WTC11 (cell line): ENCODE data around the gene STK38L. TPM values are rescaled to one million over a fixed set of nuclear protein-coding genes. Genes with fewer than 3 reads are reported as not detected.

Experiments
- ATAC-seq: fragments of 200-7000 bp; cut with Tn5 transposase; 2 replicates; pipeline ENCODE4 v1.10.0; 2021; ENCODE audit warnings: mild to moderate bottlenecking, moderate library complexity
- CTCF ChIA-PET: fragments of 300-600 bp; sonication (Branson Sonifier 250); formaldehyde crosslinking; loops from one replicate; lab custom pipeline; 2021; ENCODE audit warnings: antibody characterized with exemption; lab: Charles Lee
- POLR2A ChIA-PET: fragments of 350-600 bp; sonication (Branson Sonifier 250); formaldehyde crosslinking; loops from one replicate; lab custom pipeline; 2021; ENCODE audit warnings: antibody characterized with exemption; lab: Charles Lee
- DNase-seq: peaks from one replicate; pipeline ENCODE4 v3.0.0; 2021; ENCODE audit warnings: low spot score
- H3K27ac Mint-ChIP-seq: 2 replicates; pipeline ENCODE4 v1.8.0; 2021; ENCODE audit warnings: mixed read lengths
- H3K27me3 Mint-ChIP-seq: 2 replicates; pipeline ENCODE4 v1.8.0; 2021; ENCODE audit warnings: low read depth, mild to moderate bottlenecking, moderate library complexity, mixed read lengths
- H3K36me3 Mint-ChIP-seq: 2 replicates; pipeline ENCODE4 v1.8.0; 2021; ENCODE audit warnings: mixed read lengths
- H3K4me1 Mint-ChIP-seq: 2 replicates; pipeline ENCODE4 v1.8.0; 2022; ENCODE audit warnings: mixed read lengths
- H3K4me3 Mint-ChIP-seq: 2 replicates; pipeline ENCODE4 v1.8.0; 2021; ENCODE audit warnings: mild to moderate bottlenecking, moderate library complexity, mixed read lengths
- H3K9me3 Mint-ChIP-seq: 2 replicates; pipeline ENCODE4 v1.8.0; 2021; ENCODE audit warnings: mixed read lengths
- CTCF ChIP-seq: fragments of 200-600 bp; IDR thresholded peaks from 2 replicates; pipeline ENCODE4 v1.8.0; 2022; ENCODE audit warnings: antibody characterized with exemption
- ELF4 ChIP-seq: sonication (generic); formaldehyde crosslinking; IDR thresholded peaks from 2 replicates; pipeline ENCODE4 v1.8.1; 2022; ENCODE audit warnings: low read depth, mild to moderate bottlenecking, moderate library complexity, missing genetic modification reagents
- FOXP1 ChIP-seq: sonication (generic); formaldehyde crosslinking; IDR thresholded peaks from 2 replicates; pipeline ENCODE4 v1.8.0; 2022; ENCODE audit warnings: missing genetic modification reagents, mild to moderate bottlenecking, moderate library complexity, borderline replicate concordance
- GABPB1 ChIP-seq: sonication (generic); formaldehyde crosslinking; IDR thresholded peaks from 2 replicates; pipeline ENCODE4 v1.8.1; 2023; ENCODE audit warnings: mild to moderate bottlenecking, missing genetic modification reagents
- HMGXB4 ChIP-seq: sonication (generic); formaldehyde crosslinking; IDR thresholded peaks from 2 replicates; pipeline ENCODE4 v1.8.1; 2023; ENCODE audit warnings: mild to moderate bottlenecking, moderate library complexity, missing genetic modification reagents
- JAZF1 ChIP-seq: fragments of 250-450 bp; sonication (Bioruptor Pico); IDR thresholded peaks from 2 replicates; pipeline ENCODE4 v1.9.0; 2021; ENCODE audit warnings: moderate library complexity, mild to moderate bottlenecking, inconsistent platforms
- PRDM15 ChIP-seq: sonication (generic); formaldehyde crosslinking; IDR thresholded peaks from 2 replicates; pipeline ENCODE4 v1.8.0; 2022; ENCODE audit warnings: missing genetic modification reagents
- PREB ChIP-seq: sonication (generic); formaldehyde crosslinking; IDR thresholded peaks from 2 replicates; pipeline ENCODE4 v1.8.1; 2022; ENCODE audit warnings: mild to moderate bottlenecking, missing genetic modification reagents, moderate library complexity, borderline replicate concordance
- ZNF232 ChIP-seq: sonication (generic); formaldehyde crosslinking; IDR thresholded peaks from 2 replicates; pipeline ENCODE4 v1.8.0; 2022; ENCODE audit warnings: mild to moderate bottlenecking, missing genetic modification reagents
- ZNF396 ChIP-seq: fragments of 250-450 bp; sonication (Bioruptor Pico); IDR thresholded peaks from 2 replicates; pipeline ENCODE4 v1.8.0; 2021; ENCODE audit warnings: mild to moderate bottlenecking, moderate library complexity, borderline replicate concordance
- ZNF532 ChIP-seq: fragments of 250-450 bp; sonication (Bioruptor Pico); IDR thresholded peaks from 2 replicates; pipeline ENCODE4 v1.9.0; 2021; ENCODE audit warnings: mild to moderate bottlenecking, borderline replicate concordance
- ZNF671 ChIP-seq: fragments of 250-450 bp; sonication (Bioruptor Pico); IDR thresholded peaks from 2 replicates; pipeline ENCODE4 v1.8.0; 2021; ENCODE audit warnings: mild to moderate bottlenecking
- total RNA-seq: library from RNA; stranded (reverse); gene quantifications from 3 replicates; pipeline ENCODE4 v1.2.3, GENCODE V29; 2021

The STK38L gene
- total RNA-seq, 1 experiment from 2014 or later: 47.2 TPM

- TF ChIP-seq PRDM15 (CRISPR knock-in tag): no peak
Observed at GRCh38 chr12:27292718-27293117, 48.6 kb downstream of the STK38L start (continued).

- H3K9me3 Mint-ChIP-seq: peaks cover under 1% of the 10 kb centered on the region; the same call in 1 of the 2 replicates
- no peak for DNase-seq
- no peak for ATAC-seq
- peak overlapping the region; percentile 23; the same call in 1 of the 2 replicates for H3K27ac Mint-ChIP-seq
- POLR2A ChIA-PET: no interaction called here
- peaks cover 10% of the 10 kb centered on the region for H3K36me3 Mint-ChIP-seq
- no peaks in the 10 kb centered on the region; the same call in 1 of the 2 replicates for H3K27me3 Mint-ChIP-seq
- CTCF ChIA-PET: interaction anchor here (0.6 kb wide), 1 partner anchor 13 kb away, joined by 6 read pairs; no protein-coding TSS in a partner anchor
- H3K4me1 Mint-ChIP-seq: peaks cover 60% of the 10 kb centered on the region
- TF ChIP-seq HMGXB4 (CRISPR knock-in tag): no peak
- TF ChIP-seq JAZF1 (CRISPR knock-in tag): no peak
- TF ChIP-seq ZNF396: no peak
- no peak for TF ChIP-seq ZNF671 (CRISPR knock-in tag)
- TF ChIP-seq PRDM15 (CRISPR knock-in tag): no peak
- H3K4me3 Mint-ChIP-seq: no peak overlapping the region
Observed at GRCh38 chr12:27293463-27293862, 49.4 kb downstream of the STK38L start.

- no peak for TF ChIP-seq FOXP1 (CRISPR knock-in tag)
- TF ChIP-seq PREB (CRISPR knock-in tag): no peak
- TF ChIP-seq ELF4 (CRISPR knock-in tag): no peak
- TF ChIP-seq GABPB1 (CRISPR knock-in tag): no peak
- TF ChIP-seq ZNF232: no peak
- TF ChIP-seq ZNF532 (CRISPR knock-in tag): no peak
- TF ChIP-seq CTCF: no peak
- TF ChIP-seq, all 79 proteins: peak for 0
- Mint-ChIP-seq H3K9me3 (peaks cover 9% of the 10 kb centered on the region), H3K27ac (no peak overlapping the region), H3K36me3 (peaks cover 31% of the 10 kb centered on the region), H3K4me3 (no peak overlapping the region), H3K4me1 (peaks cover 39% of the 10 kb centered on the region), H3K27me3 (no peaks in the 10 kb centered on the region)
- ChIA-PET CTCF (interaction anchor here (1.2 kb wide), 1 partner anchor 10 kb away, joined by 6 read pairs; no protein-coding TSS in a partner anchor), POLR2A (interaction anchor here (0.6 kb wide), 1 partner anchor 17 kb away, joined by 3 read pairs; no protein-coding TSS in a partner anchor)
- no peak for ATAC-seq
- no peak for DNase-seq
Observed at GRCh38 chr12:27296674-27297073, 52.6 kb downstream of the STK38L start.
